GM10266 (cell line): ENCODE data around the gene CCDC92.

ENCODE experiments used
- DNase-seq: peaks from one replicate; pipeline ENCODE4 v3.0.0; 2012; ENCODE audit errors: extremely low spot score
- CTCF ChIP-seq: IDR thresholded peaks from 2 replicates; pipeline ENCODE4 v1.5.1; 2012; ENCODE audit warnings: mild to moderate bottlenecking, low read depth; ENCODE audit not compliant: control insufficient read depth, insufficient read depth; ENCODE audit errors: missing control alignments

Gene CCDC92

GRCh38 chr12:123898673-123899072 is 74.0 kb downstream of the CCDC92 start:
- no peak for DNase-seq
- TF ChIP-seq CTCF, result no peak

DNA sequence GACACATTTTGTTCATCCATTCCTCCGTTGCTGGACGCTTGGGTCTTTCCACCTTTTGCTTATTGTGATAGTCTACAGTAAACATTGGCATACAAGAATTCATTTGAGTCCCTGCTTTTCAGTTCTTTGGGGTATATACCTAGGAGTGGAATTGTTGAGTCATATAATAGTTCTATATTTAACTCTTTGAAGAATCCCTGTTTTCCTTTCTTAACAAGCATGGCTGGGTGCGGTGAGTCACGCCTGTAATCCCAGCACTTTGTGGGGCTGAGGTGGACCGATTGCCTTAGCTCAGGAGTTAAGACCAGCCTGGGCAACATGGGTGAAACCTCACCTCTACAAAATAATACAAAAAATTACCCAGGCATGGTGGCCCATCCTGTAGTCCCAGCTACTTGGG is 75.4 kb downstream of the CCDC92 start:
- no peak for DNase-seq

DNA sequence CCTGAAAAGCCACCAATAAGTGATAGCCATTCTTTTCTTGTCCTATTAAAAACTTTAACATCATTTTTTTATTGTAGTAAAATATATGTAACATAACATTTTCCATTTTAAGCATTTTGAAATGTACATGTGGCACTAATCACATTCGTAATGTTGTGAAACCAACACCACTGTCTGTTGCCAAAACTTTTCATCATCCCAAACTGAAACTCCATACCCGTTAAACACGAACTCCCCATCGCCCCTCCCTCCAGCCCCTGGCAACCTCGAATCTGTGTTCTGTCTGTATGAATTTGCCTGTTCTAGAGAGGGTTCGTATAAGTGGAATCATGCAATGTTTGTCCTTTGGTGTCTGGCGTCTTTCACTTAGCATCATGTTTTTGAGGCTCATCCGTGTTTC is 75.9 kb downstream of the CCDC92 start:
- DNase-seq, result no peak
- TF ChIP-seq CTCF, result no peak

More for the DNA sequence above, 75.4 kb downstream of the CCDC92 start:
- TF ChIP-seq CTCF, result no peak

- DNase-seq, result no peak
- no peak for TF ChIP-seq CTCF
Observed at GRCh38 chr12:123895451-123895850, 77.2 kb downstream of the CCDC92 start.

DNA sequence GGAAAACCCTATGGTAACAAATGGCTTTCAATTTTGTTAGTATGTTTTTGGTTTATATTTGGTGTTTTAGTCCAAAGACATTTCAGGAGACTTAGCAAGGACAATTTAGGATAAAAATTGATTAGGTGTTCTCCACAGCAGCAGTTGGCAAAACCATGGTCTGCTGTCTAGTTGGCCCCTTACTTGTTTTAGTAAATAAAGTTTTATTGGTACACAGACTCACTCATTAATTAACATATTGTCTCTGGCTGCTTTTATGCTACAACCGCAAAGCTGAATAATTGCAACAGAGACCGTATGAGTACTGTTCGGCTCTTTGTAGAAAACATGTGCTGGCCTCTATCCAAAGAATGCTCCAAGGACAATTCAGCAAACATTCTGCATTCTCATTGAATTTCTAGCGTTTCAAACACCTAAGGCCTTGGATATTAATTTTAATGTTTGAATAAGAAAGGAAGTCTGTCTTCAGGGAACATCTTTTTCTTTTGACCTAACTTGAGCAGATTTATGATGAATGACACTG is 77.7 kb downstream of the CCDC92 start:
- no peak for TF ChIP-seq CTCF
- DNase-seq, result no peak

GRCh38 chr12:123893276-123893675 is 79.4 kb downstream of the CCDC92 start:
- no peak for DNase-seq
- TF ChIP-seq CTCF, result no peak

- DNase-seq, result no peak
- TF ChIP-seq CTCF, result no peak
Observed at GRCh38 chr12:123892853-123893252, 79.8 kb downstream of the CCDC92 start.
